HG03575 (cell line): ENCODE results near the gene TAS2R9.

ENCODE experiments used
- ATAC-seq: cut with Tn5 transposase; IDR thresholded peaks from one replicate; pipeline ENCODE4 v1.9.1; 2021; ENCODE audit not compliant: unreplicated experiment, insufficient number of reproducible peaks, low FRiP score; ENCODE audit errors: extremely low read depth

TAS2R9 gene

GRCh38 chr12:10759657-10760056 lies 50.3 kb downstream of the TAS2R9 start:
- ATAC-seq: no peak
